GM21723 (cell line): ENCODE data around the gene SNX33.
"Not testable (repeated sequence)": the region's sequence is repeated elsewhere in the genome, so short reads cannot be mapped to it uniquely, and the experiment has no call there.

Experiments
- ATAC-seq: cut with Tn5 transposase; IDR thresholded peaks from one replicate; pipeline ENCODE4 v1.9.1; 2021; ENCODE audit warnings: mild to moderate bottlenecking, moderate library complexity; ENCODE audit not compliant: unreplicated experiment

The SNX33 gene

GRCh38 chr15:75697523-75697922, 49.8 kb downstream of the SNX33 start:
- ATAC-seq = no peak

GRCh38 chr15:75697974-75698747, 50.4 kb downstream of the SNX33 start:
- ATAC-seq = not testable (repeated sequence)

- ATAC-seq = not testable (repeated sequence)
Observed at GRCh38 chr15:75699517-75699916, 51.8 kb downstream of the SNX33 start.

- ATAC-seq = peak; percentile 54
Observed at GRCh38 chr15:75699961-75700874, 52.5 kb downstream of the SNX33 start.

- ATAC-seq = not testable (repeated sequence)
Observed at GRCh38 chr15:75701071-75702003, 53.6 kb downstream of the SNX33 start.

GRCh38 chr15:75702436-75702835, 54.7 kb downstream of the SNX33 start:
- no peak for ATAC-seq

- not testable (repeated sequence) for ATAC-seq
Observed at GRCh38 chr15:75703440-75704262, 55.9 kb downstream of the SNX33 start.

- no peak for ATAC-seq
Observed at GRCh38 chr15:75704263-75704615, 56.5 kb downstream of the SNX33 start.

GRCh38 chr15:75704618-75705017, 56.9 kb downstream of the SNX33 start:
- ATAC-seq = no peak

- not testable (repeated sequence) for ATAC-seq
Observed at GRCh38 chr15:75705375-75705774, 57.7 kb downstream of the SNX33 start.

- no peak for ATAC-seq
Observed at GRCh38 chr15:75705854-75706681, 58.4 kb downstream of the SNX33 start.

GRCh38 chr15:75706682-75706954, 58.9 kb downstream of the SNX33 start:
- ATAC-seq = no peak

- not testable (repeated sequence) for ATAC-seq
Observed at GRCh38 chr15:75709458-75709857, 61.7 kb downstream of the SNX33 start.

GRCh38 chr15:75710874-75711273, 63.2 kb downstream of the SNX33 start:
- not testable (repeated sequence) for ATAC-seq

GRCh38 chr15:75711495-75711894, 63.8 kb downstream of the SNX33 start:
- ATAC-seq = not testable (repeated sequence)
